GM12801 (cell line): Measurements from ENCODE around the gene IGFBP1.

ENCODE experiments used
- CTCF ChIP-seq: IDR thresholded peaks from one replicate; pipeline ENCODE4 v1.5.1; 2011; ENCODE audit warnings: control low read depth; ENCODE audit not compliant: insufficient read length; ENCODE audit errors: extremely low read depth

The IGFBP1 gene

GRCh38 chr7:45888185-45888992, at the start of gene IGFBP1:
TSS of gene IGFBP1 (plus strand) at chr7:45888488. CDS start at chr7:45888653, 165 bp downstream.
- TF ChIP-seq CTCF = no peak

GRCh38 chr7:45863715-45864114, 24.6 kb upstream of the IGFBP1 start:
- no peak for TF ChIP-seq CTCF

- no peak for TF ChIP-seq CTCF
Measured at GRCh38 chr7:45865594-45866410, 22.5 kb upstream of the IGFBP1 start.

GRCh38 chr7:45867471-45867870, 20.8 kb upstream of the IGFBP1 start:
- TF ChIP-seq CTCF = no peak

GRCh38 chr7:45869426-45869825, 18.9 kb upstream of the IGFBP1 start:
- no peak for TF ChIP-seq CTCF

GRCh38 chr7:45872116-45873034, 15.9 kb upstream of the IGFBP1 start:
- TF ChIP-seq CTCF = no peak

GRCh38 chr7:45873035-45873354, 15.3 kb upstream of the IGFBP1 start, which contains the start of gene CCDC201:
TSS of gene CCDC201 (minus strand) at chr7:45873082. CDS start at chr7:45873007, 75 bp downstream.
- no peak for TF ChIP-seq CTCF
